ENCODE data around the gene AMOT.

The AMOT gene

DNA sequence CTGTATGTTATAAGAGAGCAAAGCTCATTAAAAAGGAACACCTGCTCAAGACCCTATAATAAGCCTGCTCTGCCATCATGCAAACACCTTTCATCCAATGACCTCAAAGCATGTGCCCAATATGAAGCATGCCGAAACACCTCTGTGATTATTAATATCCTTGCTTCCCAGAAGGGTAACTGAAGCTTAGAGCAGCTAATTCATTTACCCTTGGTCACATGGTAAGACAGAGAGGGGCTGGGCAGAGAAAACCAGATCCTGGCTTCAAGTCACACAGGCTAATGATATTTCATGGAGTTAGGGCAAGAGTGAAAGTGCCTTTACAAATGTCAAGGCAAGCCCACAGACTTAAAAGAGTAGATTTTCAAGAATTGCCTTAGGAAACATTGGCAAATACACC, 5.6 kb downstream of the AMOT start:
- no peak for DNase-seq

DNA sequence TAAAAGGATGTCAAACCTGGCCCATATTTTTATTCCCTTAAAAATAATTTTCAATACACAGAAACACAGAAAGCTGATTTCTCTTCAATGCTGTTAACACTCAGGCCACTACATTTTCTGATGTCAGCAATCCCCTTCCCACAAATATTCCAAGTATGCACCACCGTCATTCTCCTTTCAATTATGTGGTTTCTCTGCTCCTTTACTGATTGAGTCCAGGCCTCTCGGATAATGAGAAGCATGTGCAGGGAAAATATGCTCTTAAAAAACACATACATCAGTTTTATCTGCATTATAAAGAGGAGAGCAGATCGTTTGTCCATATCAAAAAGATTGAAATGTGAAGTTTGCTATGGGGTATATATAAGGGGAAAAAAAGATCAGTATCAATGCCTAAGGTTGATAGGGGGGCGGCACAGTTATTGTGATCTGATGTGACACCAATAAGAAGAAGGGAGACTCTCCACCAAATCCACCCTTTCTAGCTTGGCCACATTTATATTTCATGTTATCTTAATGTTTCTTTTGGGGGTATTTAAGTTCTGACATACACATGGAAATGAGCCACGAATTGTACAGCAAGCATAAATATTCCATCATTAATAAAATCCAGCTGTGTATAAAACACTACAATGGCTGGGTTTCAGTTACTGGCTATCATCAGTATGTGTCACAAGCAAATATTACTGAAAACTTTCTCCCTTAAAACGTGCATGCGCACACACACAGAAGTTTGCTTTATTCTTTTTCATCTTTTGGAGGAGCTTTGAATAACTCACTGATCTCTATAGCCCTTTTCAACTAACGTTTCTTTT, 6.4 kb downstream of the AMOT start:
- no peak for DNase-seq

DNA sequence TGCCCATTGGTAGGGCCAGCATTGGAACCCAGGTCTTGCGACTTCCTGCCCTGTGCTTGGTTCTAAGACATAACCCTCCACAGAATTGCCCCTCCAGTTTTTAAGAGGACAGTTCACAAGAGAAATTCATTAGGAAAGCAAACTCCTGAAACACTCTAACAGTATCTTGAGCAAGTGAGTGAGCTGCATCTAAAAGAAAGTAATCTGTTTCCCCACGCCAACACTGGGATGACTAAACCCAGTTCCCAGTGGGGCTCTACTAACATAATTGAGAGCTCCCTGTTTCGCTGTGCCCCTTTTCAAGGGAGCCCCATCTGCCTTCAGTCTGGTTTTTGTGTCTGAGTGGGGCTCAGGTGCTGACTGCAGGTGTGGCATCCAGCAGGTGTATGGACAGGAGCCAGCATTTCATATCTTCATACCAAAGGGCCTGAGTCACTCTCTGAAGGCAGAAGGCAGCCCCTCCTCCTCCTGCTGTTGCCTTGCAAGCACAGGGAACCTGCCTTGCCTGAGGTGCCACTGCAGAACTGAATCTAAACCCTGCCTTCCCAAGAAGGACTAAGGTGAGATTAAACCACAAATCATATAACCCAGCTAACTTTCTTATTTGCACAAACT, 8.0 kb downstream of the AMOT start:
- DNase-seq, result no peak

DNA sequence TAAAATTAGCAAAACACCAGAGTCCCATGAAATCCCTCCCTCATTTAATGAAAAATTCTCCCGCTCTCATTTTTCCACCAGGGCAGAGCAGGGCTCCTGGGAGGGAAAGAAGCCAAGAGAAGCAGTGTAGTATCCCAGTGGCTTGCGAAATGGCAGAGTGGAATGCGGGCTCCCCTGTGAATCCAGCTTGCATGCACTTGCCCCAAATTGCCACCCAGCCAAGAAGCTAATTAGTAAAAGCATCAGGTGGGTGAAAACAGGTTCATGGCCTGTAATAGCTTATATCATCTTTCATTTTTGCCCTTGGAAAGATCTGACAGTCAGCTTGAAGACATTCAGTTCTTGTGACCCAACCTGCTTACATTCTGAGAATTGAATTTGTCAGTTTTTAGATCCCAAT, 10.1 kb downstream of the AMOT start:
- no peak for DNase-seq

DNA sequence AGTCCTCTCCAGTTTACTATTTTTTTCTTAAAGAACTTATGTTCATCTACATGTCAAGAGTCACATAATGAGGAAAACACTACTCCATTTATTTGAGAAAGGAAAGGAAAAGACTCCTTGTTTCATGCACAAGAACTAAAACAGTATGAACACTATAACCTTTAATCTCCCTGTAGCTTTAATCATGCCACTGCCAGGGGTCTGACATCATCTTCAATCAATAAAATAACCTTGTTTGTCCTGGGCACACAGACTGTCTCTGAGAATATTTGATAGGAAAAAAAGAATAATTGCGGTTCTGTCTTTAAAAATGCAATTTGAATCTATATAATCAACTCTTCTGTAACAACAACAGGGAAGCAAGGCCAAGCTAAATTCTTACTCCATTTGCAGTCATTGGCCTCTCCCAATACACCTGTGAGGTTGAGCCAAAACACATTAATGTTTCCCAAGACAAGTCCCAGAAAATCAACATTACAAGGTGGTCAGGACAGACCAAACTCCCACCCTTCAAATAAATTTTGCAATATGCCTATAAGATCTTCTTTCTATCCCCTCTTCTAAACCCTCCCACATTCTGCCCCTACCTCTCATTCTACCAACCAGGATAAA, 13.2 kb downstream of the AMOT start:
- no peak for DNase-seq

DNA sequence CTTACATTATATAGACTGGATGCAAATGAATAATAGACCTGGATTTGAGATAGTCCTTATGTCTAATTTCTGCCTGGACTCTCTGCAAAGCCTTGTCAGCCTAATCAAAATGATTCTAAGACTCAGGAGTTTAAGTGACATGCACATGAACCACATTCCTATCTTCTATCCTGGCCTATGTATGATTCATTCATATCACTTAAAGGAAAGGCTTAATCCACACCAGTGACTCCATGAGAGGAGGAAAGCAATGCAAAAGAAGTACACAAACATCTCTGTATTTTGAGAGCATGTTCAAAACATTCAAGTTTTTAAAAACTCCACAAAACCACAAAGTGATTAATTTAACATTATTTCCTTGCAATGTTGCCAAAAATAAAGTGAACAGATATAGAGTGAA, 14.6 kb downstream of the AMOT start:
- no peak for DNase-seq

DNA sequence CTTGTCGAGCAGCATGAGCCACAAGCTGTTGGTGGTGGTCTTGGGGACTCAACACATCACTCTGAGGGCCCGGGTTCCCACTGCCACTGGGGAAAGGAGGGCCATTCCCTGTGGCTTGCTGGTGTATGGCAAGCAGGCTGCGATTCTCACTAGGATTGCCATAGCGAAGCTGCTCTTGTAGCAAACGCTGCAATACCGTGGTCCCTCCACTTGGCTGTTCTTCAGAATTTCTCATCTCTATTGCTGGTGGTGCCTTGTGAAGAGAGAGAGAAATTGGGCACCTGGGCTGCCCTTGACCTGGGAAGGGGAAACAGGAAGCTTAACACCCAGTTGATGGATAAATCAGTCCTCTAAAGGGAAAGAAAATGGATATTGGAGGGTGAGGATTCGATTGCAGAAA, 17.7 kb downstream of the AMOT start:
- DNase-seq, result no peak

DNA sequence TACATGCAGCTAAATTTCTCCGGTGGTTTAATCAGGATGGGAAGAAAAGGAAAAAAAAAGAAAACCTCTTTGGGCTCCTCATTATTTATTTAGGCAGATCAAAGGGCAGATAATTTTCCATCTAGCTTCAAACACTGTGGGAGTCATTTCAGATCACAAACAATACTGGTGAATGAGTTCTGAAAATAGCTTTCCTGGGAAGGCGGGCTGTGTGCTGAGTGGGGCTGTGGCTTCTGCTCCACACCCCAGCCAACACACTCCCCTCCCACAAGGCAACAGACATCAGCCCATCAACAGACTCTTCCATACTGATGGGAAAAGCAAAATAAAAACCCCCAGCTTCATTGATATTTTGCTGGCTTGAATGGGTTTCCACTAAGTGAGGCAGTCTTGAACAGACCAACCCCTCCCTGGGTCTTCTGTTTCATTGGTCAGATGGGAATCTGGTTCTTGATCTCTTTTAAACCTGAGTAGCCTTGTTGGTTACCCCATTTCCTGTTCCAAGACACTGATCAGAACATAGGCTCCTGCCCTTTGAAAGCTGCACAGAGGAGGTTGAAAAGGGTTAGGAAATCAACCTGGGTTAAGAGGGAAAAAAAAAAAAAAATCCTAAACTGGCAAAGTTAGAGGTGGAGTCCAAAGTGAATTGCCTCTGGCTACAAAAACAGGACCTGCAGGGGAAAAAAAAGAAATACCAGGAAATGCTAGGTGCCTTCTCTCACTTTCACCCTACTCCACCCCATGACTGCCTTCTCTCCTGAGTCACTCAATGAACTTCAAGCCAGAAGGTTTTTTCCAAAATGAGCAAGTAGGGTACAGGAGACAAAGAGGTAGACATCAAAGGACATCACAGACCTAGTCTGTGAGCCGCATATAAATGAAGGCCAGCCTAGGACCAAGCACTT, 20.0 kb downstream of the AMOT start:
- DNase-seq, result no peak

DNA sequence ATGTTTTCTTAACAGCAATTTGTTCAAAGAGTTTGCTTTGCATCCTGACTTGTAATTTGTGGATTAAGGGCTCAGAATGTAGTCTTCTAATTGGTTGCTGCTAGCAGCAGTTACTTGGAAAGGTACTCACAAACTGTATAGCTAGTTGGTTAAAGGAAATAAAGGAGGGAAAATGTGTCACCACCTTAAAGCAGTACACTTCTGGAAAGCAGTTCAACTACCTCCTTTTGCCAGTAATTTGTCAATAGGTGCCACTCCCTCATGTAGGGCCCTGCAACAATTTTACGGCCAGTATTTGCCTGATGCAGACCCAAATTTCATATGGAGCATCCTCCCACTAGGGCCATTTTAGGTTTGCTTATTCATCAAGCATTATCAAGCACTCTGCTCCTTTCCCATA, 20.8 kb downstream of the AMOT start:
- no peak for DNase-seq

DNA sequence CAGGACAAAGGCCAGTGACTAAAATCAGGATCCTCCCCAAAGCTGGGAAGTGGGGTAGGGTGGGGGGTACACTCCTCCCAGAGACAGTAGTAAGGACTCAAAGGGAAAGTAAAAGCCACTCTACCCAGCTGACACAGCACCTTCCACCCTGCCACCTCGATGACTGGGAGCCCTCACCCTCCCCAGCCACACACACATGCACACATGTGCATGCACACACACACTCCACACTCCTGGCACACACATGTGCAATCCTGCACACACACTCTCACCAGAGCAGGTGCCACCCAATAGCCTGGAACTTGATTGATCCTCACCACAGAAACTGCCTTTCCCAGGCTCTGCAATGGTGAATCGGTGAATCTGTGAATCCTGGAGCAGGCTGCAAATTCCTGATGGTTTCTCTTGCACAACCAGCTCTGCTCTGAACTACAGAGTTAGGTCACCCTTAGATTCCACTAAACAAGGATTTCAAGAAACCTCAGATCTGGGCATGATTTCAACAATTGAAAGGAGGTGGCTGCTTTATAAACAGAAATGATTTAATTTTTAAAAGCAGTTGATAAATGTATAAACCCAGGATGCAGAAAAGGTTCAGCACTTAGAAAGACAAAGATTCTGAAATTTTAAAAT, 21.5 kb downstream of the AMOT start:
- DNase-seq, result no peak

DNA sequence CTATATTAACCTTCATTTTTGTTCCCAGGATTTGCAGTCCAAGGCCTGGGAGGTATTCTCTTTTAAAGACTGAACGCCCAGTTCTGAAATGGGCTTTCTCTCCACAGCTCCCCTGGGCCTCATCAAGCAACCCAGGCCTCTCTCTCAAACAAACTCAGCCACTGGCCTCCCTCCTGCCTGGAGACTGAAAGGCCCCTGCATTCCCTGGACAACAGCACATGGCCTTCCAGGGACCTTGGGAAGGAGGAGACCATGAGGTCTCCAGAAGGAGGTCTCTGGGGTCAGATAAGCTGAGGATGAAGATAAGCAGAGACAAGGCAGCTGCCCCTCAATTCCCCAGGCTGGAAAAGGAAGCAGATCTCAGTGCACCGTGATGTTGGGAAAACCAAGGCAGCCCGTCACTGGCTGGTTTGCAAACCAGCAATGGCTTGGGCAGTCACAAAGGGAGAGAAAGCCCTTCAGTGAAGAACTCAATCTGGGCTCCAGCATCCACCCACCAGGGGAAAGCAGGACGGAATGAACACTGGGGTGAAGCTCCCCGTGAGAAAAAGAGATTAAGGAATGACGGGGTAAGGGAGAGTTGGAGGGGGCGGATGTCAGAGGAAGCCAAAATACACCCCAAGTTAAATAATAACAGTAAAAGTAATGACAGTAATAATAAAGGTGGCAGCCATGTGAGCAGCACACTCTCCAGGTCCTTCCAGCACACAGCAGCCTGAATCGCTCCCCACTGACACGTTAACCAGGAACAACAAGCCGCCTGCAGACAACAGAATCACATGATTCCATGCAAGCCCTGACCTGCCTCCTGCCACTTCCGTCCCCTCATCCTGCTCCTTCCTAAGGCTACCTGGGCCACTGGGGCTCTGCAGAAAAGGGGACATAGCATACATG, 22.3 kb downstream of the AMOT start:
- no peak for DNase-seq

DNA sequence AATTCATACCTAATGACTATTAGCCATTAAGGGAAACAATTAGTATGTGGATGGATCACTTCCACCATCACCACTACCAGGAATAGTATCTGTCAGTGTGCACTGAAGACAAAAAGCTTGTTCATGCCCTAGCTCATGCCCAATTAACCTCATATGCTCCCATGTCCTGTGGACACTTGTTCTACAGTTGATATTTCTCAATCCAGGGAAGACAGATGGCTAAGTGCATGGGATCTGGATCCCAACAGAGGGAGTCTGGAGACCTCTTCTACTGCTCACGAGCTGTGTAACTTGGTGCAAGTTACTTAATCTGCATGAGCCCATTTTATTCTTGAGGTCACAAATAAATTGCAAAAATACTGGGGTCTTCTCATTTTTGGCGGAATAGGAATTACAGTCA, 23.7 kb downstream of the AMOT start:
- no peak for DNase-seq

DNA sequence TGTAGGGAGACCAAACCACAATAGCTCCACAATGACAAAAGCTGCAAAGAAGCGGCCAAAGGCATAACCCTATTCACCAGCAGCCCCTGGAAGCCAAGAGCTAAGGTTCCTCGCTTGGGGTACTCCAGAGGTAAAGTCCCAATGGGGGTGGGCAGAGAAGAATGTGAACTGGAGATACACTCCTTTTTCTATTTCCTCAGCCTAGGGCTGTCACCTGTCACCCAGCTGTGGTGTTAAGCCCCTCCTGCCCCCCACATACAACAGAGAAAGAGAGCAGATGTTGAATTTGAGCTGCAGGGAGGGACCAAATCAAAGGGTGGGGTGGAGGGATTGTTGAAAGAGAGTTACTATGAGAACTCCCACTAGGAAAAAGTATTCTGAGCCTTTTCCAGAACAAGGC, 26.1 kb downstream of the AMOT start:
- DNase-seq, result no peak

DNA sequence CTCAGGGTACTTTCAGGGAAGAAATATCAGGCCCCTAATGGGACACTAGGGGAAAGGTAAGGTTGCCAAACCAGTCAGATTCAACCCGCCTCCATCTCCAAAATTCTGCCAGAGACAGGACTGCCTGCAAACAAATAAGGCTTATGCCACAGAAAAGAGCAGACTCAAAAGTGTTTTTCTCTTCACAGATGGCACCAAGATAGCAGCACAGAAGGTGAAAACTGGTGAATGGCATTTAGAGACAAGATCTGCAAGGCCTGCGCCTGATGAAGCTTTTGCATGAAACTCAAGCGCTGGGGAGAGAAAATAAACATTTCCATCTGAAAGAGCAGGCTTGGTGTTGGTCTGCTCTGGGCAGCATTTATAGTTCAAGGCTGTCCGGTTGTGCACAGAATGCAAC, 27.9 kb downstream of the AMOT start:
- no peak for DNase-seq

DNA sequence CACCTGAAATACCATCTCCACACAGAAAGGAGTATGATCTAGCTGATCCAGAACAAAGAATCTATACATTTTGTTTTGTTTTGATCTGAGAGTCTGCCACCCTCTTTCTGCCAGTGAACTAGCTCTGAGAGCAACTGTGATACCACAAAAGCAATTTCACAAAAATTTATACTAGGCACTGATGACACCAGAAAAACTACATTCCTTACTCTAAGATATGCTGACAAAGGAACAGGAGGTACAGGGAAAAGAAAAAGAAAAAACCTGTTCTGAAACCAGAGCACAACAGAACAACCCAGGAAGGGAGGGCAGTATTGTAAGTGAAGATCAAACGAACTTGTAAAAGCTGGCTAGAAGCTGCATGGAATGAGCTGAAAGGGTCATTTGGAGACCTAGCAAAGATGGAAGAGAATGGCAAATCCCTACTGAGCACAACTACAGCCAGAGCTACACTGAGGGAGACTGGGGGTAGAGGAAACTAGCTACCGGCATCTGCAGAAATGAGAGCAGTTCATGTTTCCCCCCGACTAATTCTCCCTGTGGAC, 31.9 kb downstream of the AMOT start:
- DNase-seq, result no peak

DNA sequence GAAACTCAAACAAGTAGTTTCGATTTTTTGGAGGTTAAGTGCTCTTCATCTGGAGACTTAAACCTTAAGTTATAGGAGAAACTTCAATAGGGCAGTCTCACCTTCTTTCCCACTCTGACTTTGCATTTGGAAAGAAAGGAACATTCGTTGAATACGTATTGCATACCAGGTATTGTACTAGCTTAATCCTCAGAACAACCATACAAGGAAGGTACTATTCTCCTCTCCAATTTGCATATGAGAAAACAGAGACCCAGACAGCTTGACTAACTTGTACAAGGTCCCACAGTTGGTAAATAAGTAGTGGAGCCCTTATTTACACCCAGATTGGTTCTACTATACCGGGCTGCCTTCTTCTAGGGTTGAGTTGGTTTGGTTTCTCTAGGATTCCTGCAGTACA, 32.6 kb downstream of the AMOT start:
- DNase-seq, result no peak

DNA sequence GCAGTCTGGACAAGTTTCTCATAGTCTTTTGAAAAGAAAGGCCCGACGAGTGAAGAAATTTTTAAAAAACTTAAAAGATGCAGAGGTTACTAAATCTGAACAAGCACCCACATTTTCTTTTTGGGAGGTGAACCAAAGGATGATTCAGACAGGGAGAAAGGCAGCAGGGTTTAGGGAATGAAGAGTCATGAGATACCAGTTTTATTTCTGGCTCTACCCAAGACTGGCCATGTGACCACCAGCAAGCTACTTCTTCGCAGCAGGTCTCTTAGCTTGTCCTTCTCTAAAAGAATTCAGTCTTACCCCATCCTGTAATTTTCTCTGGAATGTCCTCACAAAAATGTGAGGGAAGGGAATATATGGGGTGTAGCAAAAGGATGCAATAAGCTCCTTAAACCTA, 37.6 kb downstream of the AMOT start:
- no peak for DNase-seq

DNA sequence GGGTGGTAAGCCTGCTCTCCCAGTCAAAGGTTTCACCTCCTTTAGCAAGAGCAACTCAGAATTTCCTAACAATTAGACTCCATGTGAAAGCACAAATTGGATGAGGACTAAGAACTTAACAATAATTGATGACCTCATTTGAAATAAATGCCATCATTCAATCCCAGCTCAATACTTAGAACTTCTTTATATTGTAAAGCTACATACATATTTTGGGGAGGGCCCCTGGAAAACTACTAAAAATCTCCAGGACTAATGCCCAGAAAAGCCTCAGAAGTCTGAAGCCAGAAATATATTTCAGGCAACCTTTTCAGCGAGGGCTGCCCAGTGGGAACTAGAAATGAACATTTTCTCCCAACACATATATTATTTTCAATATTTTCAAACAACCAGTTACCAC, 38.1 kb downstream of the AMOT start:
- no peak for DNase-seq

DNA sequence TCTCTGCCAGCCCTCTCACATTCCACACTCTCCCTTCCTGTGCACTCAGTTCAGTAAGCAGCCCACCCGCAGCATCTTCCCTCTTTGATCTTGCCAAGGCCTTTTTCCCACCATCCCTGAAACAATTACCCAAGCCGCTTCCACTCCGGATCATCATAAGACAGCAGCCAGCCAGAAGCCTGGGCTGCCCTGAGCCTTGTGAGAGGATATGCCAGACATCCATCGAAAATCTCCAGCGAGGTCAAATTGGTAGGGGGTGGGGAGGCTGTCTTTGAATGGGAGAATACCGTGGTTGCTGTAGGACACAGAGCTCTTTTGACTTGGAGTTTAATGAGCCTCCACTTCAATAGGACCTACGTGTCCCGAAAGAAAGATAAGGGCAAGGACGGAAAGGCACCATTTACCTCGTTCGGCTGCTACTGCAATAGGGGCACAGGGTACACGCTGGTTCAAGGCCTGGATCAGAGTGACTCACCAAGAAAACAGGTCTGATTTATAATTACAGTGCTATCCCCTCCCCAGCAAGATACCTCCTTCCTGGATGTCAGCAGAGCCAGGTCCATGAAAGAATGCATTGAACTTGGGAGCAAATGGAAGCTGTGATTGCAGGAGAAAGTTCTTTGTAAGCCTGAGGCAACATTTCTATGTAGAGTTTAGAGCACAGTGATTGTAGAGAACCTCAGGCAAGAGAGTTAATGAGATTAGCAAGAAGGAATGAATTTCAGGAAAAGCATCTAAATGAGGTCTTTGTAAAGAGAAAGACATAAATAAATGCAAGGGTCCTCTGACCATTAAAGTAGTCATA, 39.5 kb downstream of the AMOT start:
- no peak for DNase-seq

DNA sequence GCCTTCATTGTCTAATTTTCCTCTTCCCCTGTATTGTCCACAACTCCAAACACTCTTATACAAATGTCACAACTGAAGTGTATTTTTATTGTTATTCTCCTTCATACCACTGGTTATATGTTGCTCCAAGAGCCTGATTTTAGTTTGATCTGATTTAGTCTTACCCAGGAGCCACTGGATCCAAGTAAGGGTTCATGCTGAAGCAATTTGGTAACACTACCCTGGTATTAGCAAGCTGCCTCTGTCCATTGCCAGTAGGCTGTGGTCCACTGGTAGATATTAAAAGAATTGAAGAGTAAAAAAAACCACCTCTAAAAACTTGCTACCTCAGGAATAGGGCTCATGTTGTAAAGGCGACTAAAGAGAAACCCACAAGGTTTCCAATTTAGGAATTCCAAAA, 41.2 kb downstream of the AMOT start:
- DNase-seq, result no peak

DNA sequence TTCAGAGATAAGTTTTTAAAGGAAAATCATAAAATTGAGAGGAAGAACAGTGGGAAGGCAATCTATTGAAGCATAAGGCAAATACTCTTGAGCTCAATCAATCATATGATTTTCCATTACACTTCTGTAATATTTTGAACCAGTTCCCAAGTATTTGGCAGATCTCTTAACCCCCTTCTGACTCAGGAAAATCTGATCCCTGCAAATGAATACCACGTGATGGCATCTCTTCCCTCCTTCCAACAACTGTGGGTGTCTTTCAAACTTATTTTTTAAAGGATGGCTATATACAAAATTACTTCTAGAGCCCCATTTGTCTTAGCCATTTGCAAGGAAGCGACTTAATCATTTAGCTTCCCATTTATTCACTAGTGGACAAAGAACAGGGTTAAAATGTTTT, 41.9 kb downstream of the AMOT start:
- DNase-seq, result no peak

All from stimulated activated CD4-positive, alpha-beta T cell treated with anti-CD3 and anti-CD28 coated beads, Interleukin-12 subunit alpha, Interleukin-12 subunit beta, amount 100 ng/mL, for 4 hours (primary cell).